ENCODE results near the gene SPEG.

DNA sequence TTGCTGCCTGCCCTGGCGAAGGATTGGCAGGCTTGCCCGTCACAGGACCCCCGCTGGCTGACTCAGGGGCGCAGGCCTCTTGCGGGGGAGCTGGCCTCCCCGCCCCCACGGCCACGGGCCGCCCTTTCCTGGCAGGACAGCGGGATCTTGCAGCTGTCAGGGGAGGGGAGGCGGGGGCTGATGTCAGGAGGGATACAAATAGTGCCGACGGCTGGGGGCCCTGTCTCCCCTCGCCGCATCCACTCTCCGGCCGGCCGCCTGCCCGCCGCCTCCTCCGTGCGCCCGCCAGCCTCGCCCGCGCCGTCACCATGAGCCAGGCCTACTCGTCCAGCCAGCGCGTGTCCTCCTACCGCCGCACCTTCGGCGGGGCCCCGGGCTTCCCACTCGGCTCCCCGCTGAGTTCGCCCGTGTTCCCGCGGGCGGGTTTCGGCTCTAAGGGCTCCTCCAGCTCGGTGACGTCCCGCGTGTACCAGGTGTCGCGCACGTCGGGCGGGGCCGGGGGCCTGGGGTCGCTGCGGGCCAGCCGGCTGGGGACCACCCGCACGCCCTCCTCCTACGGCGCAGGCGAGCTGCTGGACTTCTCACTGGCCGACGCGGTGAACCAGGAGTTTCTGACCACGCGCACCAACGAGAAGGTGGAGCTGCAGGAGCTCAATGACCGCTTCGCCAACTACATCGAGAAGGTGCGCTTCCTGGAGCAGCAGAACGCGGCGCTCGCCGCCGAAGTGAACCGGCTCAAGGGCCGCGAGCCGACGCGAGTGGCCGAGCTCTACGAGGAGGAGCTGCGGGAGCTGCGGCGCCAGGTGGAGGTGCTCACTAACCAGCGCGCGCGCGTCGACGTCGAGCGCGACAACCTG lies 16.3 kb upstream of the SPEG start, which contains the start of gene DES:
- no peak for TF ChIP-seq SNAPC2 (CRISPR knock-in tag; IDR thresholded peaks at IDR 0.05)
- TF ChIP-seq ZNF713 (CRISPR knock-in tag; IDR thresholded peaks at IDR 0.05) = no peak
